ENCODE measurements around the gene SP140L.

Gene SP140L

DNA sequence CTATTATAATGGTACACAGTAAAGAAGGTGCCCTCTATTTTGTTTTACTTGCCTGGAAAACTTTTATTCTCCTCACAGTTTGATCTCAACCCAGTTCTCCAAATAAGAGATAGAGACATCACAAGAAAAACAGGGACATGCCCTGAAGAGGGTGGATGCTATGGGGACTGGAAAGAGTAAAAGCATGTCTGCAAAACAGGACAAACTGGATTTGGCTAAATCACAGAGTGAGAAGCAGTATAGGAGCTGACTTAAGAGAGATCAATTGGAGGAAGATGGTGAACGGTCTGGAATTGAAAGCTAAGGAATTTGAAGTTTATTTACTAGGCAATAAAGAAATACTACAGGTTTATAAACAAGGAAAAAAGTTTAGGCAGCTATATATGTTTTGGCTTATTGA lies 33.0 kb downstream of the SP140L start:
- TF ChIP-seq NFIC (IDR thresholded peaks at IDR 0.05) (no peak), RAD21 (IDR thresholded peaks at IDR 0.05; ENCODE audit: low read depth) (no peak), TCF12 (IDR thresholded peaks at IDR 0.05; ENCODE audit: low read depth) (no peak), CEBPB (IDR thresholded peaks at IDR 0.05) (no peak), FOXM1 (IDR thresholded peaks at IDR 0.05; ENCODE audit: borderline replicate concordance, low read depth) (no peak), TEAD4 (IDR thresholded peaks at IDR 0.05) (no peak), ZBTB7A (IDR thresholded peaks at IDR 0.05; ENCODE audit: low read depth) (no peak), EGR1 (IDR thresholded peaks at IDR 0.05) (no peak), CREB1 (IDR thresholded peaks at IDR 0.05; ENCODE audit: low read depth) (no peak), EP300 (IDR thresholded peaks at IDR 0.05; ENCODE audit: borderline replicate concordance) (no peak), TAF1 (IDR thresholded peaks at IDR 0.05; ENCODE audit: low read depth) (no peak), YY1 (IDR thresholded peaks at IDR 0.05; ENCODE audit: low read depth) (no peak)
- TF ChIP-seq, protein P1, sequence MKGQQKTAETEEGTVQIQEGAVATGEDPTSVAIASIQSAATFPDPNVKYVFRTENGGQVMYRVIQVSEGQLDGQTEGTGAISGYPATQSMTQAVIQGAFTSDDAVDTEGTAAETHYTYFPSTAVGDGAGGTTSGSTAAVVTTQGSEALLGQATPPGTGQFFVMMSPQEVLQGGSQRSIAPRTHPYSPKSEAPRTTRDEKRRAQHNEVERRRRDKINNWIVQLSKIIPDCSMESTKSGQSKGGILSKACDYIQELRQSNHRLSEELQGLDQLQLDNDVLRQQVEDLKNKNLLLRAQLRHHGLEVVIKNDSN (IDR thresholded peaks at IDR 0.05), result no peak
- TF ChIP-seq, protein P2, sequence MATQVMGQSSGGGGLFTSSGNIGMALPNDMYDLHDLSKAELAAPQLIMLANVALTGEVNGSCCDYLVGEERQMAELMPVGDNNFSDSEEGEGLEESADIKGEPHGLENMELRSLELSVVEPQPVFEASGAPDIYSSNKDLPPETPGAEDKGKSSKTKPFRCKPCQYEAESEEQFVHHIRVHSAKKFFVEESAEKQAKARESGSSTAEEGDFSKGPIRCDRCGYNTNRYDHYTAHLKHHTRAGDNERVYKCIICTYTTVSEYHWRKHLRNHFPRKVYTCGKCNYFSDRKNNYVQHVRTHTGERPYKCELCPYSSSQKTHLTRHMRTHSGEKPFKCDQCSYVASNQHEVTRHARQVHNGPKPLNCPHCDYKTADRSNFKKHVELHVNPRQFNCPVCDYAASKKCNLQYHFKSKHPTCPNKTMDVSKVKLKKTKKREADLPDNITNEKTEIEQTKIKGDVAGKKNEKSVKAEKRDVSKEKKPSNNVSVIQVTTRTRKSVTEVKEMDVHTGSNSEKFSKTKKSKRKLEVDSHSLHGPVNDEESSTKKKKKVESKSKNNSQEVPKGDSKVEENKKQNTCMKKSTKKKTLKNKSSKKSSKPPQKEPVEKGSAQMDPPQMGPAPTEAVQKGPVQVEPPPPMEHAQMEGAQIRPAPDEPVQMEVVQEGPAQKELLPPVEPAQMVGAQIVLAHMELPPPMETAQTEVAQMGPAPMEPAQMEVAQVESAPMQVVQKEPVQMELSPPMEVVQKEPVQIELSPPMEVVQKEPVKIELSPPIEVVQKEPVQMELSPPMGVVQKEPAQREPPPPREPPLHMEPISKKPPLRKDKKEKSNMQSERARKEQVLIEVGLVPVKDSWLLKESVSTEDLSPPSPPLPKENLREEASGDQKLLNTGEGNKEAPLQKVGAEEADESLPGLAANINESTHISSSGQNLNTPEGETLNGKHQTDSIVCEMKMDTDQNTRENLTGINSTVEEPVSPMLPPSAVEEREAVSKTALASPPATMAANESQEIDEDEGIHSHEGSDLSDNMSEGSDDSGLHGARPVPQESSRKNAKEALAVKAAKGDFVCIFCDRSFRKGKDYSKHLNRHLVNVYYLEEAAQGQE (IDR thresholded peaks at IDR 0.05; ENCODE audit: low read depth), result no peak
- TF ChIP-seq, protein P3, sequence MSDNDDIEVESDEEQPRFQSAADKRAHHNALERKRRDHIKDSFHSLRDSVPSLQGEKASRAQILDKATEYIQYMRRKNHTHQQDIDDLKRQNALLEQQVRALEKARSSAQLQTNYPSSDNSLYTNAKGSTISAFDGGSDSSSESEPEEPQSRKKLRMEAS (IDR thresholded peaks at IDR 0.05), result no peak

DNA sequence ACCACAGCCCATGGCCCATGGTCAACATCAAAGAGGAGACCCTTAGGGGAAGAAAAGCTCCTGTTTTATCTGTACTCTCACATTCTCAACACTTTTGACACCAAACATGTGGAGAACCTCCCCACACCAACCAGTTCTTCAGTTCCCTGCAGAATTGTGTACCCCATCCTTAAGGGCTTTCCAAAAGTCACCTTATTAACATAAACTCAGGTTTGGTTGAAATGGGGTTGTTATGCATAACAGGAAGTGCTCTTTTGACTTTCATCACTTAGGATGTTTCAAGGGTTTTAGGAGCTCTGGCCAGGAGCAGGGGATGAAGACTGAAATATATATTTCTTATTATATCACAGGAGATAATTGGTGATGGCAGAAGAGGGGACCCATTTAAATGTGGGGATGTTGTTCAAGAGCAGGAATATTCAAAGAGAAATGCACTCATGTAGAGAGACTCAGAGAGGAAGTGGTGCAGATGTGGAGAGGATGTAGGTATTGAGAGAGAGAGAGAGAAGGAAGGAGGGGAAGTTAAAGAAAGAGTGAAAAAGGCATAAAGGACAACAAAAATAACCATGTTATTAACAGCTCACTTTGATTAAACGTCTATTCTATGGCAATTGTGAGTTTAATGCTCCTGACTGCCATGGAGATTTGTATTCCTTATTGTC lies 35.2 kb downstream of the SP140L start:
- TF ChIP-seq FOXM1 (IDR thresholded peaks at IDR 0.05; ENCODE audit: borderline replicate concordance, low read depth) (no peak), TCF12 (IDR thresholded peaks at IDR 0.05; ENCODE audit: low read depth) (no peak), YY1 (IDR thresholded peaks at IDR 0.05; ENCODE audit: low read depth) (no peak), EGR1 (IDR thresholded peaks at IDR 0.05) (no peak), CEBPB (IDR thresholded peaks at IDR 0.05) (no peak)
- TF ChIP-seq, protein P2 (IDR thresholded peaks at IDR 0.05; ENCODE audit: low read depth), result no peak
- TF ChIP-seq, protein P1 (IDR thresholded peaks at IDR 0.05), result no peak

DNA sequence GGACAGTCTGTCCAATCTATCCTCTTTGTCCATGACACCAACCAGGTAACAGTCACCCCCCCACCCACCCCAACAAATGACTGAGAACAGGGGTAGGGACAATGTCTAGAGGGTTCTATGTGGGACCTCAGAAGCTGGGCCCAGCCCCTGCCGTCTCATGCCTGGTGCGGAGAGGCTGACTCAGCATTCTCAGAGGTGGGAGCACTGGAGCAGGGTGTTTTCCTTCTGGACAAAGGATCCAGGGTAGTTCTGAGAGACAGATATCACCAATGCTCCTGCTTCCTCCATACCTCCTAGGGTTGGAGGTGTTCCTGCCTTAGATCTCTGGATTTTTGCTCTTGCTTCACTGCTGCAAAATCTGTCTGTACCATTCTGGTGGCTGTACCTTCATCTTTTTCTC lies 55.1 kb downstream of the SP140L start:
- no peak for TF ChIP-seq RAD21 (IDR thresholded peaks at IDR 0.05; ENCODE audit: low read depth)
- TF ChIP-seq TCF12 (IDR thresholded peaks at IDR 0.05; ENCODE audit: low read depth), result no peak
- TF ChIP-seq NFIC (IDR thresholded peaks at IDR 0.05), result no peak
- TF ChIP-seq TAF1 (IDR thresholded peaks at IDR 0.05; ENCODE audit: low read depth), result no peak
- no peak for TF ChIP-seq EGR1 (IDR thresholded peaks at IDR 0.05)
- TF ChIP-seq, protein P1 (IDR thresholded peaks at IDR 0.05), result no peak

DNA sequence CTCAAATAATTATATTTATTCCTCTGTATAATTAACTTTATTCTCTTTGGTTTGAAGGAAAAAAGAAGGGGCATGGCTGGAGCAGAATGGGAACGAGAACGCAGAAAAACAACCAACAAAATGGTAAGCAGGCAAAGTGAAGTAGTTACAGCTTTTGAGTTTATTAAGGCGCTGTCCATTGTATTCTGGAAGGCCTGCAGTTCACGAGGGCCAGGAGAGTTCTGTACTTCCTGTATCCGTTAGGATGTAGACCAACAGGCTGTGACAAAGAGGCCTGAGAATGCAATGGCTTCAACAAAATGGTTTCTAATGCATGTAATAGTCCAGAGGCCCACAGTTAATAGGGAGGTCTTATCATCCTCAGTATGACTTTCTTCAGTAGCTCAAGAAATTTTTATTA lies 56.5 kb downstream of the SP140L start:
- TF ChIP-seq FOXM1 (IDR thresholded peaks at IDR 0.05; ENCODE audit: borderline replicate concordance, low read depth) (no peak), CEBPB (IDR thresholded peaks at IDR 0.05) (no peak), TCF12 (IDR thresholded peaks at IDR 0.05; ENCODE audit: low read depth) (no peak), TEAD4 (IDR thresholded peaks at IDR 0.05) (no peak), ZBTB7A (IDR thresholded peaks at IDR 0.05; ENCODE audit: low read depth) (no peak), RAD21 (IDR thresholded peaks at IDR 0.05; ENCODE audit: low read depth) (no peak)
- TF ChIP-seq, protein P3 (IDR thresholded peaks at IDR 0.05), result no peak
- TF ChIP-seq, protein P2 (IDR thresholded peaks at IDR 0.05; ENCODE audit: low read depth), result peak; percentile 65
- TF ChIP-seq, protein P1 (IDR thresholded peaks at IDR 0.05), result no peak
